ENCODE results near the gene HNRNPDL.
"Not testable (repeated sequence)": the region's sequence is repeated elsewhere in the genome, so short reads cannot be mapped to it uniquely, and the experiment has no call there.

The HNRNPDL gene

DNA sequence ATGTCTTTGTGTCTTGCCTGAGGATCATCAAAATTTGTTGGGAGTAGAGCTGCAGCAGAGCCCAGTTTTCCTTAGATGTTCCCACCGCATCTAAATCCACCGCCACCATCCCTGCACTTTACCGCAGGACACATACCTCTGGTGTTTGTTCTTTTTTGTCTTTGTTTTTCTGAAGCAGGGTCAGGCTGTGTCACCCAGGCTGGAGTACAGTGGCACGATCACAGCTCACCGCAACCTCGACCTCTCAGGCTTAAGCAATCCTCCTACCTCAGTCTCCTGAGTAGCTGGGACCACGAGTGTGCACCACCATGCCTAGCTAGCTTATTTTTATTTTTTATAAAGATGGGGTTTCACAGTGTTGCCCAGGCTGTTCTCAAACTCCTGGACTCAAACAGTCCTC lies 4.7 kb upstream of the HNRNPDL start:
- in situ Hi-C loops (cut with MboI; ENCODE audit: low sequenced_read_pairs): loop anchor here (25.0 kb wide), 1 partner anchor 577 kb away; the partner anchor contains the start of gene LIN54

DNA sequence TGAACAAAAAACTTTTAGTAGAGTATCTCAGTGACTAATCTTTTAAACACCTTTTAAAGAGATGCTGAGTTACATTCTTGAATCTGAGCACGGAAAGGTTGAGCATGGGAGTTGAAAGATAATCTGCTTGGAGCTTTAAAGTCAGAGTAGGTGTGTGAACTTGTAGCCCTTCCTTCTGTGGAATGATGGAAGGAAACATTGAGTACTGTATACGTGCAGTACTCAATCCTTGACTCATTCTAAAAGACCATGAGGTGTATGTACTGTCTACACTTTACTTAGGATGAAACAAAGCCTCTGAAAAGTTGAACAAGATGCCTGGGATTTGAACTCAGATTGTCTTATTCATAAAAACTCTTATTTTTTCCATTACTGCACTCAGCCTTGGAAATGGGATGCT lies 3.5 kb upstream of the HNRNPDL start:
- in situ Hi-C loops (cut with MboI; ENCODE audit: low sequenced_read_pairs): loop anchor here (25.0 kb wide), 1 partner anchor 579 kb away; the partner anchor contains the start of gene LIN54

DNA sequence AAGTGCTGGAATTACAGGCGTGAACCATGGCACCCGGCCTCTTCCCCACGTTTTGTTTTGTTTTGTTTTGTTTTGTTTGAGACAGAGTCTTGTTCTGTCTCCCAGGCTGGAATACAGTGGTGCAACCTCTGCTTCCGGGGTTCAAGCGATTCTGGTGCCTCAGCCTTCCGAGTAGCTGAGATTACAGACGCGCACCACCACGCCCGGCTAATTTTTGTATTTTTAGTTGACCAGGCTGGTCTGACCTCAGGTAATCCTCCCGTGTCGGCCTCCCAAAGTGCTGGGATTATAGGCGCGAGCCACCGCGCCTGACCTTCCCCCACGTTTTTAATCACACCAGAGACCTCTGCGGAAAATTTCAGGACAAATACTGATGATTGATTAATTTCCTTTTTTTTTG lies 2.3 kb upstream of the HNRNPDL start:
- in situ Hi-C loops (cut with MboI; ENCODE audit: low sequenced_read_pairs): loop anchor here (25.0 kb wide), 1 partner anchor 580 kb away; the partner anchor contains the start of gene LIN54

DNA sequence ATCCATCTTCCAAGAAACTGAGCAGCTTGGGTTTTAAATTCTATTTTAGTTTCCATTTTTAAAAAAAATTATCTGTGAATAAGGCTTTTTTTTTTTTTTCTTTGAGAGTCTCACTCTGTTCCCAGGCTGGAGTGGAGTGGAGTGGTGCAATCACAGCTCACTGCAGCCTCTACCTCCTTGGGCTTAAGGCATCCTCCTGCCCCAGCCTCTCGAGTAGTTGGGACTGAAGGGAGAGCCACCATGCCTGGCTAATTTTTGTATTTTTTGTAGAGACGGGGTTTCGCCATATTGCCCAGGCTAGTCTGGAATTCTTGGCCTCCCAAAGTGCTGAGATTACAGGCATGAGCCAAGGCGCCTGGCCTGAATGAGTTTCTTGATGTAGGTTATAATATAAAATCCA lies 1.6 kb upstream of the HNRNPDL start:
- in situ Hi-C loops (cut with MboI; ENCODE audit: low sequenced_read_pairs): loop anchor here (25.0 kb wide), 1 partner anchor 580 kb away; the partner anchor contains the start of gene LIN54

DNA sequence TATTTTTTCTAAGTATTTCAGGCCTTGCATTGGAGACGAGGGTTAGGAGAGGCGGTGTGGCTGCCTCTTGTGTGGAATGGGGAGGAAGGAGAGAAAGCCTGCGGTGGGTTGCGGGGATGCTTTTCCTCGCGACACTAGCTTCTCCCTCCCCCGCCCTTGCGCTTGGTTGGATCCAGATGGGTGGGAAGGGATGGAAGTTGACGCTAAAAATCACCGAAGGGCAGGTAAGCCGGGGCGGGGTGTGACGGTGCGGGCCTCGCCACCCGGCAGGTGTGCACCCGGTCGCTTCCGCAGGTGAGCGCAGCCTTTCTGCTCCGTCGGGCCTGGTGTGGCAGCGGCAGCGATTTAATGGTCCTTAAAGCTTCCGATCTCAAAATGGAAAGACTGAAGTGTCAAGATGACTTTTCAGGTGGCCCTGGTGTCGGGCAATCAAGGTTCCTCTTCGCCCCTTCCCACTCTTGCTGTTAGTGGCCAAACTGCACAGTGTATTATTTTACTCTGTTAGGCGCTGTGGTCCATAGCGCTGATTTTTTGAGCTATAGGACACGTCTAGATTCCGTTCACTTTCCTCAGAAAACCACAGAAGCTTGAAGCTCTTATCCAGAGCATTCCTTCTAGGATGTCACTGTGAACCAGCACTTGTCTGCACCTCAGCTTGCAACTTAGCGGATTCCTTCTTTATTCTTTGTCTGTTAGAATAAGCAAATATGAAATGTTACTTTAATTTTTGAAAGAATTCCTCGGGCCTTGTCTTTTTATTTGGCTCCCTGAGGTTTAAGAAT lies 893 bp upstream of the HNRNPDL start:
- in situ Hi-C loops (cut with MboI; ENCODE audit: low sequenced_read_pairs): loop anchor here (25.0 kb wide), 1 partner anchor 581 kb away; the partner anchor contains the start of gene LIN54

DNA sequence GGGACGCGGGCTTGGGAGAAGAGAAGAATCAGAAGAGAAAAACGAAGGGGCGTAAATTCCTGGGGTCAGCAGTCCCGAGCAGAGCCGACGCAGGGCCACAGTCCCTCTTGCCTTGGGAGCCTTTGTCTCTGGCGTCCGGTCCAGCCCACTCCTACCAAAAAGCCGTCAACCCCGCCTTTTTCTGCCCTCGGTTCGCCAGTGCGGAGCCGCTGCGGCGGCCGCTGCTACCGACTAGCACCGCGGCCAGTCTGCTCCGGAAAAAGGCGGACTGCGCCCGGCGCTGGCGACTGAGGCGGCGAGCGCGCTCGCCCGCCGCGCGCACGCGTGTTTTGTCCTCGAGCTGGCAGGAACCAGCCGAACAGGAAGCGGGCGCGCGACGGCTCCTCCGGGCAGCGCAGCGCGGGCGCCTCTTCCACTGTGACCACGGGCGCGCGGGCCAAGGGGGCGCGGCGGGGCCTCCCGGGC lies 502 bp downstream of the HNRNPDL start:
- in situ Hi-C loops (cut with MboI; ENCODE audit: low sequenced_read_pairs): loop anchor here (5.0 to 25.0 kb wide), 2 partner anchors 52 to 583 kb away; partner anchors contain the start of gene LIN54

DNA sequence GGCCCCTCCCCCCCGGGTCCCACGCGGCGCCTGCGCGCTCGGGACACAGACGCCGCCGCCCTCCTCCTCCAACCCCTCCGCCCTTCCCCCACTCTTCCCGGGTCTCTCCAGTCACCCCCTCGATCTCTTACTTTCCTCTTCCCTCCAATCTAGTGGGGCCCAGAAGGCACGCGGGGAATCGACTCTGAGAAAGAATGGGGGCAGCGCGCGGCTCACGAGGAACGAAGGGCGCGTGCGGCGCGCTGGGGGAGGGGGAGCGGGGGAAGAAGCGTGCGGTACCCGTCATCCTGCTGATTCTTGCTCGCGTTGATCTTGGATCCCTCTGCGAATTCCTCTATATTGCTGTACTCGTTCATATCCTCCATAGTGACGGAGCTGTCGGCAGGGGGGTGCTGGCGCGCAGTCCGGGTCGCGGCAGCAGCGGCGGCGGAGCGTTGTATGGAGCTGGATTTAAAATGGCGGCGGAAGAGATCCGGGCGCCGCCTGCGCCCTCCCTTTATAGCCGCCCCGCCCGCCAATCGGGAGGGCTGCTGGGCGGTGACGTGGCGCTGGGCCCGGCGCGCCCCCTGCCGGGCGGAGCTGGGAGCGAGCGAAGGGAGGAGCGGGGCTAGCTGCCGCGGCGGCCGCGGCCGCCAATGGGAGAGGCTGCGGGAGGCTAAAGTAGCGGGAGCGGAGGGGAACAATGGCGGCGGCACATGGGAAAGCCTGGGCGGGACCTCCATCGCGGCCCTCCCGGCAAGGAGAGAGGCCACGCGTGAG lies 1.1 kb downstream of the HNRNPDL start:
- in situ Hi-C loops (cut with MboI; ENCODE audit: low sequenced_read_pairs): loop anchor here (5.0 to 25.0 kb wide), 2 partner anchors 52 to 583 kb away; partner anchors contain the start of gene LIN54

DNA sequence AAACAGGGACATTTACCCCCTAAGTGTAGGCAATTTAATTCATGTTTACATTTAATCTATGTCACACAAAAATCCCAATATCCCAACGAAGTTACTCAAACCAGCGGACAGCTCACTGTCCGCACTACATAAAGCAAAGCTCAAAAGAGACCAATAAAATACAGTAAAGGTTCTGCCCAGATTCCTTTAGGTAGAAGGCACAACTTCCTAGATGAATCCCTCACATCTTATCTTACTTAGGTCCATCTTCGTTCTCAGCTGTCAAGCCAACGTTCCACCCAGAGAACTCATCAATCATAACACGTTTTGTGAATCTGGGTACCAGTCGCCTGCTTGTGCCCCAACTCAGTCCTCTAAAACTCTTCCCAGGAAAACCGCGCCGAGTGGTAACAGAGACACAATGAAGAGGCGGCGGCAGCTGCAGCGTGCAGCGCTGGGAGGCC lies 1.7 kb downstream of the HNRNPDL start:
- in situ Hi-C loops (cut with MboI; ENCODE audit: low sequenced_read_pairs): loop anchor here (5.0 to 25.0 kb wide), 2 partner anchors 51 to 584 kb away; partner anchors contain the start of gene LIN54

DNA sequence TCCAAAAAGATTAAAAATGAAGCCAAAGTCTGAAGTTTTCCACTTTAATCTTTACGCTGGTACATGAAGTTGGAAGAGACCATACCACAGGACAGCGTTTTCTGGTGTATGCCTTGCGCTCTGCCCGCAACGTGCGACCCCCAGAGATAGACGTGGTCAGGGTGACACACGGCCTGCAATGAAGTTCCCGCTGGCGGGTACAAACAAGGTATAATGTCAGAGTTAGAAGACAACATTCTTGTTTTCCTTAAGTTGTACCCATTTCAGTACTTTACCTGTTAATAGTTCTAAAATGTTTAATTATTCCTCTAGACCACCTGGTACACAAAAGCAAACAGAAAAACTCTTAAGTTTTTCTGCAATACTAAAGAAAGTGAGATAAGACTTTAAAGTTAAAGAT lies 4.8 kb downstream of the HNRNPDL start:
- in situ Hi-C loops (cut with MboI; ENCODE audit: low sequenced_read_pairs): loop anchor here (5.0 to 25.0 kb wide), 2 partner anchors 48 to 587 kb away; partner anchors contain the start of gene LIN54

DNA sequence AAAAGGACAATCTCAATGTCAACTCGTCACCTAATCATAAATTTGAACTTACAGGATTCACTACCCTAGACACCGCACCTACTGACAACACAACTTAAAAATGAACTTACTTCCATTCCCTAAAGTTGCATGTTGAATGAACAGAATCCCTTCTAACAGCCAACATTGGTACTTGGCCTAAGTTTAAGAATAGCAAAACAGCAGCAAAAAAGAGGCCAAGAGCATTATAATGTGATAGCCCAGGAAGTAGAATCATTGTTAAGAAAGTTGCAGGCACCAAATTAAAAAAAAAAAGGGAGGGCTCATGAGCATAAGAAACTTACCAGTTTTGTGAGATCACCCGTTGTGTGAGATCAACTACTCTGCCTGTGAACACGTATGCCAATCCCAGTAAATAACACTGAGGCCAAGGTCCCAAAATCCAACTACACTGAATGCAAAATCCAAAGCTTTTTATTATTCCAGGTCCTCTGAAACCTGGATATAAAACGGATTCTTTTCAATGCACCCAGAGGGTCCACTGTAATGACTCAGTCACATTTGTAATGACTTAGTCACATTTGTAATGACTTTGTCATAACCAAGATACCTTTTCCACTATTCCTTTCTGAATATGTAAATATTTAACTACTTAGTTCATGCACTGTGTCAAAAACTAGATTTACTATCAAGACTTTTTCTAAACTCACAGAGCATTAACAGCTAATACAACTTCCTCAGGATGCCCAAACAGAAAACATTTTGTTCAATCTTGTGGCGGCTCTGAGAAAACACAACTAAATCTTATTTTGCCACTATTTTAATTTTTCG lies 6.8 kb downstream of the HNRNPDL start:
- in situ Hi-C loops (cut with MboI; ENCODE audit: low sequenced_read_pairs): no loop called here

DNA sequence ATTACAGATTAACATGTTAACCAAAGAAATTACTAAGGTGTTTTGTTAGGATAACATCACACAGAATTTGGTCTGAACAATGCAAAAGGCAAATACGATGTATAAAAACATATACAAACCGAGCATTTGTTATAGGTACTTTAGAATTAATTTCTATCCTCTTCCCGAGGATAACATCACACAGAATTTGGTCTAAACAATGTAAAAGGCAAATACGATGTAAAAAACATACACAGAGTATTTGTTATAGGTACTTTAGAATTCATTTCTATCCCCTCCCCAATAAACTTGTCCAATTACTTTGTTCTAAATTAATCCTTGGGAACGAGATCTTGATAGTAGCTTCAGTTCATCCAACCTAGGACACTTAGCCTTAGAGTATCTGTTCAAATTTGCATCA lies 7.6 kb downstream of the HNRNPDL start:
- in situ Hi-C loops (cut with MboI; ENCODE audit: low sequenced_read_pairs): no loop called here

DNA sequence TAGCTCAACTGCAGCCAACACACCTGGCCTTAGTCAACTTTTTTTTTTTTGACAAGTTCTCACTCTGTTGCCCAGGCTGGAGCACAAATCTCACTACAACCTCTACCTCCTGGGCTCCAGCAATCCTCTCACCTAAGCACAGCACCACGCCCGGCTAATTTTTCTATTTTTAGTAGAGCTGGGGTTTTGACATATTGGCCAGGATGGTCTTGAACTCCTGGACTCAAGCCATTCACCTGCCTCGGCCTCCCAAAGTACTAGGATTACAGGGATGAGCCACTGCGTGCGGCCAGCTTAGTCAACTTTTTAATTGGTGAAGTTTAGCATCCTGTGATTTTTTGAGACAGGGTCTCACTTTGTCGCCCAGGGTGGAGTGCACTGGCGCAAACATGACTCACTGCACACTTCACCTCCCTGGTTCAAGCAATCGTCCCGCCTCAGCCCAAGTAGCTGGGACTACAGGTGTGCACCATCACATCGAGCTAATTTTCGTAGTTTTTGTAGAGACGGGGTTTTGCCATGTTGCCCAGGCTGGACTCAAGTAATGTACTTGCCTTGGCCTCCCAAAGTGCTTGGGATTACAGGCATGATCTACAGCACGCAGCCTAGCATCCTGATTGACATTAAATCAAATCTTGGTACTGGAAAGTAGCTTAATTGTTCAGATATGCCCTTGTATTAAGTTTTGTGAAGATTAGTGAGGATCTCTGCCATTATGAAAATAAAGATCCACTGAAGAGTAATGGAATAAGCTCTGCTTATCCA lies 8.3 kb downstream of the HNRNPDL start:
- in situ Hi-C loops (cut with MboI; ENCODE audit: low sequenced_read_pairs): no loop called here

DNA sequence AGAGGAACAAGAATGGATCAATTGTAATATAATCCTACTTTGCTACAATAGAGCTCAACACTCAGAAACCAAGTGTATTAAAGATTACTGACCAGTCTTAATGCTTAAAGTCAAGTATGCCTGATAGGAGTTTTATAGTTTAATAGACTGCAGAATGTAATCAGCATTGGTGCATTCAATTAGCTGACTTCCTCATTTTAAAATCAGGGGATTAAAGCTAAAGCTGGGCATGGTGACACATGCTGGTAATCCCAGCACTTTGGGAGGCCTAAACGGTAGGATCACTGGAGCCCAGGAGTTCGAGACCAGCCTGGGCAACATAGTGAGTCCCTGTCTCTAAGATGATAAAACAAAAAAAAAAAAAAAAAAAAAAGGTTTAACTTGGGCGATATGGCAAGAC lies 10.8 kb downstream of the HNRNPDL start:
- in situ Hi-C loops (cut with MboI; ENCODE audit: low sequenced_read_pairs): no loop called here

DNA sequence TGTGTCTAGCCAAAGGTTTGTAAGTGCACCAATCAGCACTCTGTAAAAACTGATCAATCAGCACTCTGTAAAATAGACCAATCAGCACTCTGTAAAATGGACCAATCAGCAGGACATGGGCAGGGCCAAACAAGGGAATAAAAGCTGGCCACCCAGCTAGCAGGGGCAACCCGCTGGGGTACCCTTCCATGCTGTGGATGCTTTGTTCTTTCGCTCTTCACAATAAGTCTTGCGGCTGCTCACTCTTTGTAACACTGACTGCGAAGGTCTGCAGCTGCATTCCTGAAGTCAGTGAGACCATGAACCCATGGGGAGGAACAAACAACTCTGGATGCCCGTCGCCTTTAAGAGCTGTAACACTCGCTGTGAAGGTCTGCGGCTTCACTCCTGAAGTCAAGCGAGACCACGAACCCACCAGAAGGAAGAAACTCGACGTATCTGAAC lies 14.3 kb downstream of the HNRNPDL start:
- in situ Hi-C loops (cut with MboI; ENCODE audit: low sequenced_read_pairs): no loop called here

DNA sequence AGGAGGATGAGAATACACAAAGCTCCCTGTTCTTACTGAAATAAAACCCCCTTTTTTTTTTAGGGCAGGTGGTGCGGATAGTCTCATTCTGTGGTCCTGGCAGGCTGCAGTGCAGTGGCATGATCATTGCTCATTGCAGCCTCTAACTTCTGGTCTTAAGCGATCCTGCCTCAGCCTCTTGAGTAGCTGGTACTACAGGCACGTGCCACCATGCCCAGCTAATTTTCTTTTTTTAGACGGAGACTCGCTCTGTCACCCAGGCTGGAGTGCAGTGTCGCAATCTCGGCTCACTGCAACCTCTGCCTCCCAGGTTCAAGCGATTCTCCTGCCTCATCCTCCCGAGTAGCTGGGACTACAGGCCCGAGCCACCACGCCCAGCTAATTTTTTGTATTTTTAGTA lies 15.2 kb downstream of the HNRNPDL start:
- in situ Hi-C loops (cut with MboI; ENCODE audit: low sequenced_read_pairs): not testable (repeated sequence)

DNA sequence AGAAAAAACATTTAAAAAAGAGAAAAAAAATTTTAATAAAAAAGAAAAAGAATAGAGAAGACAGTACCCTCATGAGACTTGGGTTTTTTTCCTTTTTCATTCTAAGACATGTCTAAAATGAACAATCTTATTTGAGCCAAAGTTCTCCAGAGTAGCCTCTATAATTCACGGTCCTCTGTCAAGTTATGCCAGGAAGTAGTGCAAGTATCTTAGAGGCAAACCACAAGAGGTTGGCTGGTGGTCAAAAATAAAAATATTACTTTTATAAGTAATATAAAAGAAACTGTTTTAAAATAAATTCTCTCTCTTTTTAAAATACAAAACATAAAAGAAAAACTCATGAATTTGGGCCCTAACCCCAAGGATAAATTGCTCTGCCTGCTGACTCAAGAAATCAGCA lies 26.5 kb downstream of the HNRNPDL start:
- in situ Hi-C loops (cut with MboI; ENCODE audit: low sequenced_read_pairs): no loop called here

DNA sequence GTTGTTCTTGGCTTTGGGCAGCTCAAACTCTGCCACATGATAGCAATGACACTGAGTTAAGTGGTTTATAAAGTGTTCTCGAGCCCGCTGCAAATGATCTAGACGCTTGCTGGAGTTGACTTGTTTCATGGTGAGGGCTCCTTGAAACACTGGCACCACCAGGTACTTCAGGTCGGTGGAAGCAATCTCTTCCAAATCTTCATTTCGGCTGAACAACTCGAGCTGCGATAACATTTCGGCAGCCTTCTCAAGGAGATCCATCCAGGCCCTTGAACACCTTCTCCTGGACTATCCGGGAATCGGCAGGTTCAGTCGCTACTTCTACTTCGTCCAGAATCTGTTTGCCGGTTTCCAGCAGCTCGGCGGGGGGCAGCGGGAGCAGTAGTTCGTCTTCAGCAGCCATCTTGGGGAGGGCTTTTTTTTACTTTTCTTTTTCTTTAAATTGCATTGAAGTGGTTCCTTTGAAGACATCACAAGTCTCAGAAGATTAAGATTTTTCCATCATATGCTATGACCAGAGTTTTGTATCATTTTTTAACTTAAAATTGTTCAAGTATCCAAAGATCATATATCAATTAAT lies 28.0 kb downstream of the HNRNPDL start:
- in situ Hi-C loops (cut with MboI; ENCODE audit: low sequenced_read_pairs): no loop called here

DNA sequence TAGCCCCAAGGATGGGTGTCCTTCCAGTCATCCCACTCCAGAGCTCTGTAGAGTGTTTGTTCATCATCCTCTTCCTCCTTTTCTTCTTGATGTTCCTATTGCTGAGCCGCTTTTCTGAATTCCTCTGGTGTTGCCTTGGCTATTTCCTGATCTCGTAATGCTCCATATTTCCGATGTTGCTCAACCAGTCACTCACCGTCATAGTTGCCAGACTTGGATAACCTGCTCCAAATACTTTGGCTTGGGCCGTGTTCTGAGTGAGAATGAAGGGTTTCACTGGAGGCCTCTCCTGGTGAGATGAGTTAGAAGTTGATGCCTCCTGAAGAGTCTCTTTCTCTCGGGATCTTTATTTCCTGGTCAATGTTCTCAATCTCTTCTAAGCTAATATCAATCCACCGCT lies 28.7 kb downstream of the HNRNPDL start:
- in situ Hi-C loops (cut with MboI; ENCODE audit: low sequenced_read_pairs): no loop called here

DNA sequence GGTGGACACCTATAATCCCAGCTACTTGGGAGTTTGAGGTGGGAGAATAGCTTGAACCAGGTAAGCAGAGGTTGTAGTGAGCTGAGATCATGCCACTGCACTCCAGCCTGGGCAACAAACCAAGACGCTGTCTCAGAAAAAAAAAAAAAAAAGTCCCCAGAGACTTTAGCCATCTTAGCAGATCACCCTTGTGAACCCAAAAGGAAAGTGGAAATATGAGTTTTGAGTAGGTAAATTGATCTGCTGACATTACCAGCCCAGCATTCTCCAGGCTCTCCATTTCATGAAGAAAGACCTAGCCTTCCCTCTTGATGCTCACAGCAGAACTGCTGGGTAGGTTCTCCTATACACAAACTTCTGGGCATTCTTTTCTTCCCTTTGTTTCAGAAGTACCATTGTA lies 32.0 kb downstream of the HNRNPDL start:
- in situ Hi-C loops (cut with MboI; ENCODE audit: low sequenced_read_pairs): no loop called here
